HepG2 (cell line): ENCODE measurements around the gene PPP1R15B. TPM values are rescaled to one million over a fixed set of nuclear protein-coding genes. Genes with fewer than 3 reads are reported as not detected.

Experiments used
- ATAC-seq: fragments of 200-7000 bp; cut with Tn5 transposase; 3 replicates; pipeline ENCODE4 v1.9.1; 2020; ENCODE audit warnings: mild to moderate bottlenecking, moderate library complexity
- BruUV-seq: library from RNA; stranded (reverse); fragments of 400-500 nt; replicated peaks from 2 replicates; lab custom pipeline; 2021; lab: Mats Ljungman, UMichigan
- CTCF ChIA-PET: fragments of 300-600 bp; formaldehyde crosslinking; extraction: SDS; loops from one replicate; lab custom pipeline; 2021; ENCODE audit warnings: low total read pairs, inconsistent platforms, low intra/inter-chr PET ratio; lab: Yijun Ruan, JAX
- POLR2A ChIA-PET: fragments of 350-600 bp; sonication (Branson Sonifier 250); formaldehyde crosslinking; loops from one replicate; lab custom pipeline; 2020; ENCODE audit warnings: antibody characterized with exemption, inconsistent platforms; lab: Yijun Ruan, JAX
- DNase-seq: peaks from one replicate; pipeline ENCODE4 v3.0.0-alpha.2; 2015; ENCODE audit warnings: low spot score
- FAIRE-seq: peaks from 3 replicates; lab custom pipeline; 2011; peaks lifted over from hg19 to GRCh38; lab: Jason Lieb, UNC
- H2AFZ ChIP-seq: one replicate; pipeline ENCODE4 v1.6.1; 2011; ENCODE audit warnings: low read length, inconsistent platforms
- H3K27ac ChIP-seq: fragments of 300-600 bp; 3 replicates; pipeline ENCODE4 v1.8.0; 2011; ENCODE audit warnings: mixed run types, mild to moderate bottlenecking, mixed read lengths, low read length, inconsistent platforms; ENCODE audit not compliant: insufficient read depth; ENCODE audit errors: extremely low read length
- H3K27me3 ChIP-seq, 2 experiments: fragments of 200-600 bp in 1 of 2; 2 replicates in 1 of 2; 3 replicates in 1 of 2; pipeline versions ENCODE4 v1.6.0 to v1.8.0; 2011; ENCODE audit warnings: low read length in 2 of 2, mild to moderate bottlenecking in 2 of 2, moderate library complexity in 2 of 2, inconsistent platforms in 1 of 2; ENCODE audit not compliant: insufficient read depth in 2 of 2, control insufficient read depth in 1 of 2
- H3K36me3 ChIP-seq, 2 experiments: fragments of 200-600 bp in 1 of 2; replicated peaks in 1 of 2; 2 replicates in 1 of 2; 3 replicates in 1 of 2; pipeline versions ENCODE4 v1.5.1 to v1.8.0; 2011; ENCODE audit warnings: low read length in 2 of 2, inconsistent platforms in 1 of 2; ENCODE audit not compliant: insufficient read depth in 2 of 2, control insufficient read depth in 1 of 2
- H3K4me1 ChIP-seq: 2 replicates; pipeline ENCODE4 v1.5.1; 2012; ENCODE audit warnings: low read length, inconsistent platforms; ENCODE audit not compliant: insufficient read depth
- H3K4me2 ChIP-seq: 2 replicates; pipeline ENCODE4 v1.6.0; 2011; ENCODE audit warnings: low read depth, low read length, inconsistent platforms
- H3K4me3 ChIP-seq, 3 experiments: fragments of 200-600 bp in 1 of 3; sonication (generic), shearing (Covaris generic) in 1 of 3; replicated peaks in 1 of 3; 2 replicates each; pipeline ENCODE4 v1.5.1; 2011 to 2016; ENCODE audit warnings: low read length in 3 of 3, inconsistent platforms in 2 of 3, low read depth in 2 of 3, mild to moderate bottlenecking in 2 of 3, control low read depth in 1 of 3, mixed read lengths in 1 of 3; ENCODE audit not compliant: insufficient read depth in 1 of 3
- H3K79me2 ChIP-seq: one replicate; pipeline ENCODE4 v1.6.1; 2011; ENCODE audit warnings: low read length, inconsistent platforms; ENCODE audit not compliant: insufficient read depth
- H3K9ac ChIP-seq: 2 replicates; pipeline ENCODE4 v1.6.0; 2011; ENCODE audit warnings: mild to moderate bottlenecking, low read depth, low read length, inconsistent platforms; ENCODE audit not compliant: insufficient read depth
- H3K9me3 ChIP-seq: 2 replicates; pipeline ENCODE4 v1.5.1; 2012; ENCODE audit warnings: mild to moderate bottlenecking, low read length
- H4K20me1 ChIP-seq: 2 replicates; pipeline ENCODE4 v1.6.0; 2011; ENCODE audit warnings: inconsistent platforms, mild to moderate bottlenecking, low read length, moderate library complexity; ENCODE audit not compliant: insufficient read depth
- CEBPB ChIP-seq: IDR thresholded peaks from 2 replicates; pipeline ENCODE4 v1.6.1; 2011; ENCODE audit warnings: low read depth, low read length, improper control_type of control experiment, borderline replicate concordance
- CREB3 ChIP-seq: sonication (generic); formaldehyde crosslinking; IDR thresholded peaks from 2 replicates; pipeline ENCODE4 v1.5.0; 2020; ENCODE audit warnings: missing genetic modification reagents
- EZH2 ChIP-seq: conservative IDR thresholded peaks from 2 replicates; pipeline ENCODE4 v1.6.1; 2012; ENCODE audit warnings: mild to moderate bottlenecking, low read depth, low read length, moderate library complexity
- MED1 ChIP-seq: sonication (generic); formaldehyde crosslinking; IDR thresholded peaks from 2 replicates; pipeline ENCODE4 v1.4.0; 2020; ENCODE audit warnings: missing genetic modification reagents
- MXI1 ChIP-seq: IDR thresholded peaks from 3 replicates; pipeline ENCODE4 v1.6.1; 2012; ENCODE audit warnings: low read depth, low read length, inconsistent platforms, borderline replicate concordance
- POLR2A ChIP-seq, 2 experiments: IDR thresholded peaks; 2 replicates each; pipeline ENCODE4 v1.6.1; 2011; ENCODE audit warnings: low read depth in 2 of 2, low read length in 2 of 2, mild to moderate bottlenecking in 1 of 2, moderate library complexity in 1 of 2; ENCODE audit not compliant: insufficient read depth in 1 of 2
- RARA ChIP-seq: IDR thresholded peaks from 2 replicates; pipeline ENCODE4 v1.6.1; 2016; ENCODE audit warnings: missing genetic modification reagents, missing compliant biosample characterization
- RNF2 ChIP-seq: fragments of 450-650 bp; conservative IDR thresholded peaks from 2 replicates; pipeline ENCODE4 v1.6.1; 2016; ENCODE audit warnings: low read depth
- SOX6 ChIP-seq, 2 experiments: fragments of 450-650 bp in 1 of 2; sonication (generic) in 1 of 2; formaldehyde crosslinking in 1 of 2; IDR thresholded peaks; 2 replicates each; pipeline versions ENCODE4 v1.4.0 to v1.6.1; 2017 to 2020; ENCODE audit warnings: antibody characterized with exemption in 1 of 2, mild to moderate bottlenecking in 1 of 2, missing genetic modification reagents in 1 of 2
- TIGD3 ChIP-seq: sonication (generic); formaldehyde crosslinking; IDR thresholded peaks from 2 replicates; pipeline ENCODE4 v1.5.1; 2020; ENCODE audit warnings: mild to moderate bottlenecking, missing genetic modification reagents, borderline replicate concordance
- ZFP37 ChIP-seq: sonication (generic); formaldehyde crosslinking; IDR thresholded peaks from 2 replicates; pipeline ENCODE4 v1.4.0; 2020; ENCODE audit warnings: missing genetic modification reagents, borderline replicate concordance
- ZNF335 ChIP-seq: sonication (generic); formaldehyde crosslinking; IDR thresholded peaks from 2 replicates; pipeline ENCODE4 v1.4.0; 2020; ENCODE audit warnings: missing genetic modification reagents
- WGBS: methylation state at CpG from one replicate; pipeline ENCODE4 v1.1.6; 2017; ENCODE audit warnings: low lambda C conversion rate; 5-methylcytosine and 5-hydroxymethylcytosine counted together
- in situ Hi-C: cut with HindIII; loops from 2 replicates; pipeline ENCODE4 v1.10.0; 2017; ENCODE audit warnings: low pct_unique_long_range_greater_than_20kb; ENCODE audit not compliant: extremely low pct_ligation_motif_present
- intact Hi-C: fragments of 100-400 bp; cut with micrococcal nuclease; formaldehyde crosslinking; loops from one replicate; pipeline ENCODE4 v1.10.0; 2022; ENCODE audit not compliant: unreplicated experiment
- polyA plus RNA-seq, 8 experiments: library from polyadenylated mRNA; depleted of rRNA in 3 of 8; stranded (reverse) in 7 of 8; unstranded in 1 of 8; fragments of >200 nt; fragmentation: Illumina TruSeq in 4 of 8; extraction: Trizol in 4 of 8; gene quantifications; 2 replicates each; pipeline versions ENCODE4 v1.2.1 to v1.2.3, GENCODE V29; 2011 to 2016; ENCODE audit warnings: low read depth in 4 of 8, missing spikeins in 1 of 8, mixed read lengths in 1 of 8; ENCODE audit not compliant: insufficient read depth in 1 of 8
- total RNA-seq, 5 experiments: library from RNA; depleted of rRNA; stranded (reverse); fragments of >200 nt; fragmentation: Illumina TruSeq; extraction: Trizol; gene quantifications; 2 replicates each; pipeline ENCODE4 v1.2.3, GENCODE V29; 2016; ENCODE audit warnings: low read depth in 1 of 5

PPP1R15B gene
- total and polyA plus RNA-seq, 2 of the 13 experiments (the other 11 are each of a cell fraction or from before 2014, with no cell fraction given) = 13.4 to 23.8 TPM

DNA sequence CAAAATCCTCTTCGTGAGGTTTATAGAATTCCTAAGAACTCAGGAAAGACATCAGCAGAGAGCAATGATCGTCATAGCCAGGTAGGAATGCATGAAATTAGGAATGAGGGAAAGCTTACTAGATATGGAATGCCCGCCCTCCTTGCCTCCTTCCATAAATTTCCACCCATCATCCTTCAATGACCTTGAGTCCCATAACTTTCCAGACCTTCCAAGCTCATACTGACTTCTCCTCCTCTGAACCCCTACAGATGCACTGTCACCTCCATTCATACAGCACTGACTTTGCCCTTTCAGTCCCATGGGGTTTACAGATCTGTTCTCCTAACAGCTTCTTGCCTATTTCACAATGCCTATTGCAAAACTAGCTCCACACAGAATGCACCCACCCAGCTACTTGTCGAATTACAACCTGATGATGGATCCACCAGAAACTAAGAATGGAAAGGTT is 23.8 kb upstream of the PPP1R15B start (continued):
- TF ChIP-seq MXI1 (peak; percentile 15; the same call in 1 of the 3 replicates), CEBPB (peak; percentile 98), ZNF335 (CRISPR knock-in tag) (no peak), ZFP37 (CRISPR knock-in tag) (no peak), SOX6 (IDR thresholded peaks at IDR 0.05) (no peak), SOX6 (CRISPR knock-in tag; IDR thresholded peaks at IDR 0.05) (peak; percentile 12; the same call in 1 of the 2 replicates)
- TF ChIP-seq, all 625 proteins: peak for 13

DNA sequence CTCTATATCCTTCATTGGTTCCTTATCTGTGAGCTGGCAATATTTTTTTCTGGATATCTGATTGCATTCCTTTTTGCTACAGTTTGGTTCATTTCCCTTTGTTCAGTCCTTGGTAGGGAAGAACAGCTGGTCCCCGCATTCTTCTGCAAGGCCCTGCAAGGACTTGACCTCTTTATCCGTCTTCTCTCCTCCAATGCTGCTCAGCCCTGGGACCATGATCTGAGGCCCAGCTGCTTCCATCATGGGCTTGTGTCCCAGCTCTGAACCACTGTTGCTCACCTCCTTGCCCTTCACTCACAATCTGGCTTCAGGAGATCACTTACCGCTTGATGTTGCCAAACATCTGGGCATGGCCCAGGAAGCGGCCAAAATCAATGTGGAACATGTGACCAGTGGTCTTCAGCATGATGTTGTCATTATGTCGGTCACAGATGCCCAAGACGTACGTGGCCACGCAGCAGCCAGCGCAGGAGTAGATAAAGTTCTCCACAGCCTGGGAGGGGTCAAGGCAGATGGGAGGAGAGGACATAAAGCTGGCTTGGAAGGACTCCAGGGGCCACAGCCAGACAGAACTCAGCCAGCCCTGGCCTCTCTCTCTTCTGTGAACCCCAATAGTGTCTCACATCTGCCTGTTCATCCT is 22.6 kb upstream of the PPP1R15B start:
- no peak for ATAC-seq
- ChIA-PET POLR2A (no interaction called here), CTCF (no interaction called here)
- no peak for DNase-seq
- no peak overlapping the region for H3K4me3 ChIP-seq
- H3K4me1 ChIP-seq = peaks cover 16% of the 10 kb centered on the region
- TF ChIP-seq RNF2 (no peak), ZNF335 (CRISPR knock-in tag) (no peak), POLR2A (IDR thresholded peaks at IDR 0.05; ENCODE audit: insufficient read depth in 1 of 2, low read depth in 2 of 2, low read length in 2 of 2) (no peak), RARA (no peak), EZH2 (no peak), MED1 (CRISPR knock-in tag) (no peak), TIGD3 (CRISPR knock-in tag) (no peak), CREB3 (no peak)
- WGBS = 94% methylated on average over 9 of the region's 9 CpGs
- intact Hi-C loops = no loop called here
- H4K20me1 ChIP-seq = no peaks in the 10 kb centered on the region
- no peaks in the 10 kb centered on the region for H3K27me3 ChIP-seq
- H3K4me2 ChIP-seq = no peak overlapping the region
- no peak overlapping the region for H3K27ac ChIP-seq
- H3K9me3 ChIP-seq = no peaks in the 10 kb centered on the region
- in situ Hi-C loops = no loop called here
- no peak overlapping the region for H3K9ac ChIP-seq
- H3K79me2 ChIP-seq = no peaks in the 10 kb centered on the region
- BruUV-seq = no TSS peak
- no peak for FAIRE-seq
- no peak overlapping the region for H2AFZ ChIP-seq
- H3K36me3 ChIP-seq = peaks cover 11 to 26% of the 10 kb centered on the region in 2 experiments; a peak in 4 of 5 replicates
